GM21786 (cell line): ENCODE data around the gene CCDC197.

ENCODE experiments used
- ATAC-seq: cut with Tn5 transposase; IDR thresholded peaks from one replicate; pipeline ENCODE4 v1.9.1; 2021; ENCODE audit not compliant: unreplicated experiment

The CCDC197 gene

GRCh38 chr14:93997082-93997481 is at the start of gene CCDC197:
TSS of gene CCDC197 (plus strand) at chr14:93997301. CDS start at chr14:93998132, 831 bp downstream.
- no peak for ATAC-seq

GRCh38 chr14:93949511-93950075 is 47.5 kb upstream of the CCDC197 start:
- ATAC-seq, result no peak

- no peak for ATAC-seq
Measured at GRCh38 chr14:93950948-93951634, 46.0 kb upstream of the CCDC197 start.

- ATAC-seq, result no peak
Measured at GRCh38 chr14:93951635-93952540, 45.2 kb upstream of the CCDC197 start.

- no peak for ATAC-seq
Measured at GRCh38 chr14:93952829-93953228, 44.3 kb upstream of the CCDC197 start.

- ATAC-seq, result no peak
Measured at GRCh38 chr14:93953263-93953662, 43.8 kb upstream of the CCDC197 start.

- ATAC-seq, result no peak
Measured at GRCh38 chr14:93953739-93954515, 43.2 kb upstream of the CCDC197 start.

- ATAC-seq, result no peak
Measured at GRCh38 chr14:93954516-93954830, 42.6 kb upstream of the CCDC197 start.

- ATAC-seq, result peak; percentile 29
Measured at GRCh38 chr14:93954900-93955849, 41.9 kb upstream of the CCDC197 start.

- no peak for ATAC-seq
Measured at GRCh38 chr14:93955850-93956481, 41.1 kb upstream of the CCDC197 start.

- ATAC-seq, result no peak
Measured at GRCh38 chr14:93956514-93957332, 40.4 kb upstream of the CCDC197 start.

- ATAC-seq, result no peak
Measured at GRCh38 chr14:93957333-93957710, 39.8 kb upstream of the CCDC197 start.

GRCh38 chr14:93957751-93958566 is 39.1 kb upstream of the CCDC197 start:
- ATAC-seq, result no peak

GRCh38 chr14:93958567-93959238 is 38.4 kb upstream of the CCDC197 start:
- no peak for ATAC-seq

GRCh38 chr14:93959239-93960107 is 37.6 kb upstream of the CCDC197 start:
- ATAC-seq, result peak; percentile 66

GRCh38 chr14:93960108-93960475 is 37.0 kb upstream of the CCDC197 start:
- no peak for ATAC-seq
